ENCODE results near the gene ORC2.
"Not testable (repeated sequence)": the region's sequence is repeated elsewhere in the genome, so short reads cannot be mapped to it uniquely, and the experiment has no call there.

Gene ORC2

GRCh38 chr2:200963124-200963917 is at the start of gene ORC2:
Gene ORC2, minus strand, starts transcription at chr2:200963660. Its CDS starts 5,537 bp downstream, at chr2:200958123.
- peak; percentile 90 for DNase-seq

- DNase-seq: no peak
Observed at GRCh38 chr2:201008296-201008829, 44.9 kb upstream of the ORC2 start.

GRCh38 chr2:201007584-201007998 is 44.1 kb upstream of the ORC2 start:
- DNase-seq: no peak

GRCh38 chr2:201006704-201007103 is 43.2 kb upstream of the ORC2 start:
- no peak for DNase-seq

- DNase-seq: no peak
Observed at GRCh38 chr2:201004370-201004769, 40.9 kb upstream of the ORC2 start.

GRCh38 chr2:200993097-200993496 is 29.6 kb upstream of the ORC2 start:
- no peak for DNase-seq

- DNase-seq: no peak
Observed at GRCh38 chr2:200987137-200987536, 23.7 kb upstream of the ORC2 start.

GRCh38 chr2:200985799-200986198 is 22.3 kb upstream of the ORC2 start:
- DNase-seq: no peak

GRCh38 chr2:200976710-200977109 is 13.2 kb upstream of the ORC2 start:
- no peak for DNase-seq

GRCh38 chr2:200975672-200976071 is 12.2 kb upstream of the ORC2 start:
- DNase-seq: no peak

- not testable (repeated sequence) for DNase-seq
Observed at GRCh38 chr2:200970057-200970456, 6.6 kb upstream of the ORC2 start.

GRCh38 chr2:200968735-200969134 is 5.3 kb upstream of the ORC2 start:
- no peak for DNase-seq

- no peak for DNase-seq
Observed at GRCh38 chr2:200968162-200968561, 4.7 kb upstream of the ORC2 start.

- no peak for DNase-seq
Observed at GRCh38 chr2:200966770-200967169, 3.3 kb upstream of the ORC2 start.

- no peak for DNase-seq
Observed at GRCh38 chr2:200964498-200964897, 1.0 kb upstream of the ORC2 start.

GRCh38 chr2:200963918-200964252 is 425 bp upstream of the ORC2 start:
- DNase-seq: not testable (repeated sequence)

- DNase-seq: no peak
Observed at GRCh38 chr2:200962811-200963123, 693 bp downstream of the ORC2 start.

- DNase-seq: no peak
Observed at GRCh38 chr2:200961674-200962073, 1.8 kb downstream of the ORC2 start.

GRCh38 chr2:200950378-200950777 is 13.1 kb downstream of the ORC2 start:
- DNase-seq: no peak

- DNase-seq: no peak
Observed at GRCh38 chr2:200945395-200945729, 18.1 kb downstream of the ORC2 start.

GRCh38 chr2:200944467-200945394 is 18.7 kb downstream of the ORC2 start:
- no peak for DNase-seq

- DNase-seq: no peak
Observed at GRCh38 chr2:200943527-200944105, 19.8 kb downstream of the ORC2 start.

- no peak for DNase-seq
Observed at GRCh38 chr2:200939832-200940231, 23.6 kb downstream of the ORC2 start.

Measured in CD4-positive, alpha-beta T cell treated with Interleukin-15 for 1 hour (primary cell).